Ectodermal cell (in vitro differentiated cells): Measurements from ENCODE around the gene ARSG.

ENCODE experiments used
- H3K27ac ChIP-seq: 2 replicates; pipeline ENCODE4 v1.7.0; 2013; ENCODE audit warnings: mild to moderate bottlenecking, low read depth, low read length; ENCODE audit not compliant: insufficient read depth, poor library complexity, severe bottlenecking
- H3K27me3 ChIP-seq: 2 replicates; pipeline ENCODE4 v1.7.0; 2013; ENCODE audit warnings: mild to moderate bottlenecking, low read length; ENCODE audit not compliant: insufficient read depth, control insufficient read depth, poor library complexity, severe bottlenecking
- H3K36me3 ChIP-seq: one replicate; pipeline ENCODE4 v1.7.0; 2013; ENCODE audit warnings: low read length; ENCODE audit not compliant: control insufficient read depth, insufficient read depth
- H3K4me1 ChIP-seq: one replicate; pipeline ENCODE4 v1.7.0; 2013; ENCODE audit warnings: low read length; ENCODE audit not compliant: control insufficient read depth, insufficient read depth
- H3K4me3 ChIP-seq: 2 replicates; pipeline ENCODE4 v1.7.0; 2013; ENCODE audit warnings: low read depth, low read length, control low read depth; ENCODE audit not compliant: insufficient read depth
- H3K9me3 ChIP-seq: 2 replicates; pipeline ENCODE4 v1.7.0; 2013; ENCODE audit warnings: mild to moderate bottlenecking, low read length, moderate library complexity; ENCODE audit not compliant: control insufficient read depth
- WGBS, 2 experiments: methylation state at CpG; one replicate each; pipeline ENCODE4 v1.1.7; 2013; ENCODE audit warnings: missing lambda C conversion rate in 2 of 2; 5-methylcytosine and 5-hydroxymethylcytosine counted together

The ARSG gene

DNA sequence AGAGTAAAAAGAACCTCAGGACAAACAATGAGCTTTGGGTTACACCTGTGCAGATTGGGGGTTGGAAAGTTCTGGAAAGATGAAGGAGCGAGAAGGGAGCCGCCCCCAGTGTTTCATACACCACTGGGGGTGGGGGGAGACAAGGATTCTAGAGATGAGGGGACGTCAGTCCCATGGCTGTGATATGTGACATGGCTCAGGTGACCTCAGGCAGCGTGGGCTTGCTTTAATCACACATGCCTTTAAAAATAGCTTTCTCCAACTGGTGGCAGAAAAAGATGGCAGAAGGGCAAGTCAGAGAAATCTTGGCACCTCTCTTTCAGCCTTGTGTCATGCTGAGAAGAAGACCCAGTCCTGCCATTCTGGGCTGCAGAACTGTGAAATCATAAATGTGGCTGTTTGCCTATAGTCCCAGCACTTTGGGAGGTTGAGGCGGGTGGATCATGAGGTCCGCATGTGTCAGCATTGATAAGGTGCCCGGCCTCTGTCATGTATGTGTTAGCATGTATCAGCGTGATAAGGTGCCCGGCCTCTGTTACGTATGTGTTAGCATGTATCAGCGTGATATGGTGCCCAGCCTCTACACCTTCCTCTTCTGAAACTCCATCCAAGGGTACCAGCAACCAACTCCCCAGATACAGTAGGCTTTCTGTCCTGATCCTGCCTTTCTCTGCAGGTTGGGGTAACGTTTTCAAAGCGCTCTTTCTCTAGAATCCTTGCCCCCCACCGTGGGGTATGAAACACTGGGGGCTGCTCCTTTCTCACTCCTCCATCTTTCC lies 141.0 kb downstream of the ARSG start:
- no peaks in the 10 kb centered on the region for H3K36me3 ChIP-seq
- H3K9me3 ChIP-seq = no peaks in the 10 kb centered on the region
- no peaks in the 10 kb centered on the region for H3K4me1 ChIP-seq
- 91 to 92% methylated on average over 14 of the region's 14 CpGs for WGBS, 2 experiments
- no peak overlapping the region for H3K4me3 ChIP-seq
- H3K27me3 ChIP-seq = no peaks in the 10 kb centered on the region
- no peak overlapping the region for H3K27ac ChIP-seq

DNA sequence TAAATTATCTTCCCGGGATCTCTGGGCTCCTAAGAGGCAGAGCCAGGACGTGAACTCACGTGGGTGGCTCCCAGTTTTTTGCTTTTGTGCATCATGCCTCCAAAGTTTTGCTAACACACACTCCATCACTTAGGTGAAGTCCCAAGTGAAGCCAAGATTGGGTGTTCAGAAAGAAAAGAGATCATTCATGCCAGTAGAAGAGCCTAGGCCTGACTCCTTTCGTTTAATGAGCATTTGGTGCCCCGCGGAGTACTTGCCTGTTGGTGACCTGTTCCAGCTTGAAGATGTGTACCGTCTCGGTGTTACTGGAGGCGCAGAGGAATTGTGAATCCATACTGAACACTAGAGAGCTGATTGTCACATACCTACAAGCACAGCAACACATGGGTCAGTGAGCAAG lies 141.9 kb downstream of the ARSG start:
- 93 to 94% methylated on average over 9 of the region's 9 CpGs for WGBS, 2 experiments
- Histone ChIP-seq H3K36me3 (no peaks in the 10 kb centered on the region), H3K27ac (no peak overlapping the region), H3K4me1 (no peaks in the 10 kb centered on the region), H3K9me3 (no peaks in the 10 kb centered on the region), H3K27me3 (no peaks in the 10 kb centered on the region), H3K4me3 (no peak overlapping the region)

DNA sequence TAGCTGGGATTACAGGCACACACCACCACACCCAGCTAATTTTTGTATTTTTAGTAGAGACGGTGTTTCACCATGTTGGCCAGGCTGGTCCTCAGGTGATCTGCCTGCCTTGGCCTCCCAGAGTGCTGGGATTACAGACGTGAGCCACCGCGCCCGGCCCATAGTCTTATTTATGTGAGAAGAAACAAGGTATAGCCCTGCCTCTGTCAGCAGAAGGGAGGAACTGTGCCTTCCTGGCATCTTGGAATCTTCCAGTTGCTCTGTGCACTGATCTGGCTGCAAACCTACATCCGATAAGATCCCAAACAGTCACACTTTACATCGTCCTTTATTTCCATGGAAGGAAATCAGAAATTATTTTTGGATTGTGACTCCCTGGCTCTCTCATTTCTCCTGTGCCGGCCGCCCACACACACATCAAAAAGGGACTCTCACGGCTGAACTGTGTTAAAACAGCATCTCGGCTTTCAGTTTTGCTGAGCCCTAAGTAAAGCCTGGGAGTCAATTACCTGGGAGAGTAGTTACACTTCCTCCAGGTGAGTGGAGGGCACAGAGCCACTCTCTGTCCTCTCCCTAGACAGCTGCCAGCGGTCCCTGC lies 142.7 kb downstream of the ARSG start:
- H3K4me1 ChIP-seq = no peaks in the 10 kb centered on the region
- WGBS, 2 experiments = 92 to 94% methylated on average over 12 of the region's 12 CpGs
- H3K27me3 ChIP-seq = no peaks in the 10 kb centered on the region
- no peaks in the 10 kb centered on the region for H3K9me3 ChIP-seq
- H3K27ac ChIP-seq = no peak overlapping the region
- H3K36me3 ChIP-seq = no peaks in the 10 kb centered on the region
- no peak overlapping the region for H3K4me3 ChIP-seq

DNA sequence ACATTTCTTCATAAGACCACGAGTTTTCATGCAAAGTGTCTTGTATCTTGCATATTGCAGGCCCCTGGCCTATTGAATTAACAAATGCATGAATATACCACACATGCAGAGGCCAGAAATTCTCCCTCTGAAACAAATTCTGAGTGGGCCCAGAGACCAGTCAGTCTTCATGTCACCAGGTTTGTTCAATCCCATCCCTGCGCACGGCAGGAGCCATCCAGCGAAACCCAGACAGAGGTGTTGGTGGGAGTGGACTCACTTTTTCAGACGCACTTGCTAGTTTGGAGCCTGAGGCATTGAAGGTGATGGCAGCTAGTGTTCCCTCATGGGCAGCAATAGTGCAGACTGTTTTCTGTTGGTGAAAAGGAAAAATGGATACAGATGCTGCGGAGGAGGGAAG lies 144.1 kb downstream of the ARSG start:
- Histone ChIP-seq H3K4me1 (no peaks in the 10 kb centered on the region), H3K4me3 (no peak overlapping the region), H3K27me3 (no peaks in the 10 kb centered on the region), H3K36me3 (no peaks in the 10 kb centered on the region), H3K27ac (no peak overlapping the region), H3K9me3 (no peaks in the 10 kb centered on the region)
- 94 to 96% methylated on average over 5 to 6 of the region's 6 CpGs for WGBS, 2 experiments

- Histone ChIP-seq H3K27ac (no peak overlapping the region), H3K36me3 (no peaks in the 10 kb centered on the region), H3K9me3 (no peaks in the 10 kb centered on the region), H3K4me3 (no peak overlapping the region), H3K4me1 (no peaks in the 10 kb centered on the region), H3K27me3 (no peaks in the 10 kb centered on the region)
- WGBS, 2 experiments = 76 to 78% methylated on average over 20 of the region's 20 CpGs
Observed at GRCh38 chr17:68435876-68436842, 144.9 kb downstream of the ARSG start.

GRCh38 chr17:68437979-68438822 lies 146.9 kb downstream of the ARSG start:
- H3K27ac ChIP-seq = no peak overlapping the region

DNA sequence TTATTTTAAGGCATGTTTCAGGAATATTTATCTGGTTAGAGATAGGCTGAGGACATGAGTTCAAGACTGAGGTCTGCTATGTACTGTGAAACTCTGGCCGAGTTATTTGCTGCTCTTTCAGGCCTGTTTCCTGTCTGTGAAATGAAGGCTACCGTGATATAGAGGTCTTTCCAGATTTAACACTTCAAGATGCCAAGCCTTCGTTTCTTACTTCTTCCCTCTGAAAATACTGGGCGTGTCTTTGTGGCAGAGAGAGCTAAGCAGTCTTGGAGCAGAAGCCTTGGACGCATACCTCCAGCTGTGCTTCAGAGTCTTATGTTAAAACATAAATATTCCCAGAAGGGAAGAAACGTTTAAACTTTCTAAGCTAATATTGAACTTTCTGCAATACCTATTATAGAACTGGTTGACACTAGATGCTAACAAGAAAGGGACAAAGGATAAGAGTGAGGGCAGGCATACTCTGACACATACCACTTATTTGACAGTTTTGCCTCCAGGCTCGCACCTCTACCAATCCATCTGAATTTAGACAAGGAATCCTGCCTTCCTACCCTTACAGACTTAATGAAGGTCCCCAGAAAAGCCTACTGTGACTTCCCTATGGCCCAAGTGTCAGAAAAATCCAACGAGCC lies 148.5 kb downstream of the ARSG start:
- H3K27ac ChIP-seq = no peak overlapping the region
- 82 to 84% methylated on average over 8 of the region's 8 CpGs for WGBS, 2 experiments

More at GRCh38 chr17:68437979-68438822, 146.9 kb downstream of the ARSG start:
- Histone ChIP-seq H3K4me1 (no peaks in the 10 kb centered on the region), H3K36me3 (no peaks in the 10 kb centered on the region), H3K4me3 (no peak overlapping the region), H3K27me3 (no peaks in the 10 kb centered on the region), H3K9me3 (no peaks in the 10 kb centered on the region)
- WGBS, 2 experiments = 85 to 87% methylated on average over 14 of the region's 14 CpGs

GRCh38 chr17:68440526-68440925 lies 149.2 kb downstream of the ARSG start:
- 95% methylated on average over 2 of the region's 2 CpGs for WGBS, 2 experiments
- H3K27ac ChIP-seq = no peak overlapping the region
- H3K27me3 ChIP-seq = no peaks in the 10 kb centered on the region
- no peaks in the 10 kb centered on the region for H3K9me3 ChIP-seq
- H3K4me3 ChIP-seq = no peak overlapping the region
- H3K4me1 ChIP-seq = no peaks in the 10 kb centered on the region
- no peaks in the 10 kb centered on the region for H3K36me3 ChIP-seq

More for the DNA sequence above, 148.5 kb downstream of the ARSG start:
- H3K36me3 ChIP-seq = no peaks in the 10 kb centered on the region
- no peaks in the 10 kb centered on the region for H3K9me3 ChIP-seq
- no peak overlapping the region for H3K4me3 ChIP-seq
- no peaks in the 10 kb centered on the region for H3K4me1 ChIP-seq
- H3K27me3 ChIP-seq = no peaks in the 10 kb centered on the region

- Histone ChIP-seq H3K4me1 (no peaks in the 10 kb centered on the region), H3K4me3 (no peak overlapping the region), H3K9me3 (no peaks in the 10 kb centered on the region), H3K27me3 (no peaks in the 10 kb centered on the region), H3K36me3 (no peaks in the 10 kb centered on the region), H3K27ac (no peak overlapping the region)
- 91 to 93% methylated on average over 13 to 14 of the region's 14 CpGs for WGBS, 2 experiments
Observed at GRCh38 chr17:68441070-68441770, 149.9 kb downstream of the ARSG start.
